HG03460 (cell line): ENCODE measurements around the gene TMCC3.
A peak's percentile ranks its signal among the peaks of the same experiment; 100 is the strongest.

Source experiments
- ATAC-seq: cut with Tn5 transposase; IDR thresholded peaks from one replicate; pipeline ENCODE4 v1.9.1; 2021; ENCODE audit not compliant: unreplicated experiment

The TMCC3 gene

DNA sequence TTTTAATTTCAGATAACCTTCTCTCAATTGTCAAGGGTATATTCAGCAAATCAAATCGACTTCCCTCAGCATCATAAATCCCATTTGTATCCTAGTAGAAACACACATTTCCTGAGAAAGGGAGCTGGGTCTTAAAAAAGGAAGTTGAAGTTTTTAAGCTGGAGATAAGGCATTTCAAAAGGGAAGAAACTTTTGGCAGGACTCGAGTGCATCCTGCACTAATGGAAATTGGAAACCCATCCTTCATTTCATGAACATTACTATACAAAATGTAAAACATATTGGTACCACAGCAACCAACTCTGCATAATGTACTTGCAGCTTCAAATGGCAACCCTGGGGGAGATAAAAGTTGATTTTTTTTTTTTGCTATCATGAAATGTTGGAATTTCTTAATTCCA lies 23.7 kb upstream of the TMCC3 start:
- ATAC-seq = no peak

DNA sequence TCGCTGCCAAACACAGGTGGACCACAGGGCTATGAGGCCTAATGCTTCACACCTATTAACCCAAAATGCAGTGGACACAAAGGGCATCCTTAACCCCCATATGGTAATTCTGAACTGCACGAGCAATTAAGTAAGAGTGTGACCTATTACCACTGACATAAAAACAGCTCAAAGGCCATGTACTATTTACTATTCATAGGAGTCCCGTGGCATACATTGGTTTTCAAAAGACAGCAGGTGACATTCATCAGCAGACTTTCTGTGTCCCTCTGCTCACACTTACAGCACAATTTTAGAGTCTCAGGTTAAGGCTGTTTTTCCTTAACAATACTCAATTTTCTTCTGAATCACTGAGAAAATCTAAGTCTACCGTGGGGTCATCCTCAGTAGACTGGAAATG lies 23.1 kb upstream of the TMCC3 start:
- no peak for ATAC-seq

DNA sequence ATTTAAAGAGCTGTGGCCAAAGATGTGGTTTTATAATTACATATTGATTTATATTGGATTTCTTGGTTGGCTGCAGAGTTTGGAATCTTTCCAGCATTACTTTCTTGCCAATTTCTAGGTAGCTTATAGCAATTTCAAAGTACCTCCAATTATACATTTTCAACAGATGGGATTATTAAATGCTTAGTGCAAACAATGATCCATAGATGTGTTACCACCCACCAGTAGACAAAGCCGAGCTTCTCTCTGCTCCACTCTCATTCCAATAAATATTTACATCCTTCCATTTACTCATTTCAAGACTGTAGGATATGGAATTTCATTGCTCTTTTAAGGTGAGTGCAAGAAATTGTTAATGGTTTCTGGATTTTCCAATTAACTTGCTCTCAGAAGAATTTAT lies 21.6 kb upstream of the TMCC3 start:
- ATAC-seq = no peak

DNA sequence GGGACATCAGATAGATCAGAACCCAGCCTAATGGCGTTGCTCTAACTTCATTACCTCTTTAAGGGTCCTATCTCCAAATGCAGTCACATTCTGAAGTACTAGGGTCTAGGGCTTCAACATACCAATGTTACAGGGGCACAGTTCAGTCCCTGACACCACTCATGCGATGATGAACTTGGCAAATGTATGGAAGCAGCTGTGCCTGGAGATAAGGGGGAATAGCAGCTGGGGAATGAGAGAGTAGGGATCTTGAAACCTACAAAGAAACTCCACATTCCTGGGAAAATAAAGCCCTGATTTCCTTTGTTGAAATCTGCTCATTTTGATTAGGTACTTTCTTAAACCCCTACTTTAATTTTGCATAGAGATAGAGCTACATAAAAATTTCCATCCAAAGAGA lies 20.5 kb upstream of the TMCC3 start:
- ATAC-seq = no peak

GRCh38 chr12:94670075-94670474 lies 19.7 kb upstream of the TMCC3 start:
- no peak for ATAC-seq

DNA sequence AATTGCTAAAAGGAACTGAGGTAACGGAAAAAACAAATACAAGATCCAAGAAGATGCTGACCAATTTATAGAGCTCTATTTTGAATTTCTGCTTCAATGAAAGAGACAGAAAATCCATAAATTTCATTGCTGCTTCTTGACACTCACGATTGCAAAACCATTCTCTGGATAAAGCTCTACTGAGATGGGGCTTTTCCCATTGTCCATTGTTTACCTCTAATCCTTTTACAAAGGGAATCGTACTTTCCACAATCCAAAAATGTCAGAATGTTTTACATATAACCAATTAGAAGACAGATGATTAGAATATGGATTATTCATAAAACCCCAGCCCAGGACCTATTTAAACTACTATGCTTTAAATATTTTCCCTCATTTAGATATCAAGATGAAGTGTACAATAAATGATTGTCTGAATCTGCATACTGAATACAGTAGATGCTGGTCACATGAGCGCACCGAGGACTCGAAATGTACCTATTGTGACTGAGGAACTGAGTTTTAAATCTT lies 16.7 kb upstream of the TMCC3 start:
- no peak for ATAC-seq

DNA sequence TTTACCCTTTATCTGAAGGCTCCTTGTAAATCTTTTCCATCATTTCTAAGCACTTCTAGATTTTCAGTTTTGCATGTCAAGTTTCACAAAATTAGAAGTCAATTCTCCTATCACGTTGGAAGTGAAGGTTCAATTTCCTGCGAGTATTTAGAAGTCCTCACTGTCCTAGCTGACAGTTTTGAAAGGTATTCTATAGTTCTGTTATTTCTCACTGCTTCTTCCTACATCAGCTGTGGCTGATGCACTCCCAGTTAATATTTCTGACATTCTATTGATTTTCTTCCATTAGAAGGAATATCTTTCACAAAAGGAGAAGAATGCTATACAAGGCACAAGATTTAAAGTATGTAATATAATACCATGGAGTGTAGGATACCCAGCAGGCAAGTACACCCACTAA lies 15.8 kb upstream of the TMCC3 start:
- no peak for ATAC-seq

GRCh38 chr12:94663702-94664101 lies 13.3 kb upstream of the TMCC3 start:
- no peak for ATAC-seq

- no peak for ATAC-seq
Observed at GRCh38 chr12:94663071-94663470, 12.7 kb upstream of the TMCC3 start.

- ATAC-seq = no peak
Observed at GRCh38 chr12:94660436-94660835, 10.1 kb upstream of the TMCC3 start.

DNA sequence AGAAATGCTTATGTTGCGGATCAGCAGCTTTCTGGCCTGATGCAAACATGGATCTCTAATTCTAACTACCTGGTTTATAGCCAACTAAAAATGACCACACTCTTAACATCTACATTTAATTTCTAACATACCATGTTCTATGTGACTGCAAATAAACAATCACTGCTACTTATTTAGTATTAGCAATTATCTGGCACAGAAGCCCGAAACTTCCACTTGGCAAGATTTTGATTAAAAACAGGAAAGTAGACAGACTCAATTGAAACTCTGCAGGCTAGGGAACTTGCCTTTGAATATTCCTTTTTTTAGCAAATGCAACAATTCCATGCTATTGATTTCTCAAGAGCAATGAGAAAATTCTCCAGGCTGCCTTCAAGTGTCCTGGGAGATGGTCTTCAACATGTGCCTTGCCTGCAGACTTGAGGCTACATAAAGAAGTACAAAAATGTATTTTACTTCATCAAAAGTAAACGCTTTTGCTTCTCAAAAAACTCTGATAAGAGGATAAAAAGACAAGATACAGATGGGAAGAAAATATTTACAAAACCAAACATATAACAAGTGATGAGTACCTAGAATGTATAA lies 9.1 kb upstream of the TMCC3 start:
- ATAC-seq = no peak

GRCh38 chr12:94658931-94659330 lies 8.6 kb upstream of the TMCC3 start:
- no peak for ATAC-seq

GRCh38 chr12:94656556-94656955 lies 6.2 kb upstream of the TMCC3 start:
- no peak for ATAC-seq

DNA sequence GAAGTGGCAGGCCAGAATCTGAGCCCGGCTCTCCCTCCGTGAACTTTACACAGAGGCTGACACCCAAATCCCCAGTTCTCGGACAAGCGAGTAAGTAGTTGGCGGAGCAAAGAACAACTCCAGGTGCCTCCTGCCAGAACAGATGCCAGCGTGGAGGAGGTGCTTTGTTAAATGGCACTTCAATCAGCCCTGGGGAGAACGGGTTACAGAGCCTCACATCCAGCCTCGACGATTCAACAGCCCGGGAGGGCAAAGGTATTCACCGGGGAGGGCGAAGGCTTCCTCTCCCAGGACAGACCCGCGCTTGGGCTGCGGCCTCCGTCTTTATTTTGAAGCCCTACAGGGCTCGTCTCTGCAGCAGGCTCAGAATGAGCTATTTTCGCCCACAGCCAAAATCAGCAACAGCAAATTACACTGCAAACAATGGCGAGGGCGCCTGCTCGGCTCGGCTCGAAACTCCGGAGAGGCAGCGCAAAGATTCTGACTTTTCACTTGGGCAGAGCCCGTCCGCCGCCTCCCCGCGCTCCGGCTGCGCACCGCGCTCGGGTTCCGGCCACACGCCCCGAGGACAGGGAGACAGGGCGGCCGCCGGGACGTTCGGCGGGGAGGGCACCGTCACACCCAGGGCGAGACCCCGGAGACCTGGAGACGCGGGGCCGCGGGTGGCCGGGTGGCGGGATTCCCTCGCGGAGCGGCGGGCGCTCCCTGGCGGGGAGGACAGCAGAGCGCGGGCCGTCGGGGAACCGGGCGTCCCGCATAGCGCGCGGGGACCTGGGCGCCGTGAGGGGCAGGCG lies 811 bp downstream of the TMCC3 start:
- ATAC-seq = peak; percentile 49

- ATAC-seq = no peak
Observed at GRCh38 chr12:94648578-94648977, 1.8 kb downstream of the TMCC3 start.

DNA sequence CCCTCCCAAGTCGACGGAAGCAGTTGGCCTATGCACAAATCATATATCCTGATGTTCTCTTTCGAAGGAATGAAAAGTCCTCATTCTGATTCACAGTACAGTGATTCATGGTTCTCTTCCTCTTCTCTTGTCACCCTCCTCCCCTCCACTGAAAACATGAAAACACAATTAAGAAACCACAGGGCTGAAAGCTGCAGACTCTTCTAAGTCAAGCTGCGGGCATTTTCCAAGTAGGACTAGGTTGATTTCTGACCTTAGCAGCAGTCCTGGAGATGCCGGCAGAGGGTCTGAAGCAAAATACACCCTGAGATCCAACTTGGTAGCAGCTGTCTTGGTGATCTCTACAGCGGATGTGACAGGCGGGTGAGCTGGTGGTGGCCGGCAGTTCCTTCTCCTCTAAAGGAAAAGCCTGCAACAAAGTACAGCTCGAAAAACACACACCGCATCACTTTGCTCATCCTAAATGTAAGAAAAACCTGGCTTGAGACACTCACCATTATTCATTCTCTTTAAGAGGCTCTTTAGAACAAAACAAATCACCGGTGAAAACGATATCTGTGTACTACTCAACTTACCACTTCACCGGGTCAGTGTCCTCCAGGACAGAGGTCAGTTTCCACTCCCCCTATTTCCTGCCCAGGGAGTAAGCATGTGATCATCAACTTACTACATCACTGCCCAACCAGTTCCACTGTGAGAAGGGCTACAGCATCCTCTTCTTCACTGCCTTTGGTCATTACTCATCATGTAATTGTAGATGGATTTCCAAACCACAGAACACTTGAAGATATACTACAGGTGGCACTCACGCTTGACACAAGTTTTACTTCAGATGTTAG lies 6.0 kb downstream of the TMCC3 start:
- peak; percentile 45 for ATAC-seq

DNA sequence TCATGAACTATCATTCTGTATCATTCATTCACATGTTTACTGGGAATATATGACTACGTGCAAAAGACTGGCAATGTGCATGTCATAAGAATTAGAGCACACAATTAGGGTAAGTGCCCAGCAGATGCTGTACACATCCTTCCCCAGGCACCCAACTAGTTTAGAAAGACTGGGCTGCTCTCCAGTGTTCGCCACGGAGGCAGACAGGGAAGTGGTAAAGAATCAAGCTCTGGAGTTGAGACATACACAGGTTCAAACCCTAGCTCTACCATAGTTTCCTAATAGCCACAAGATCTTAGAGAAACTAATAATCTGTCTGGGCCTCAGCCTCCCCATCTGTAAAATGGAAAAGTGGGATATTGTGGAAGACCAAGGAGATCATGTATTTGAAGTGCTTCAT lies 6.8 kb downstream of the TMCC3 start:
- ATAC-seq = no peak

GRCh38 chr12:94641283-94641682 lies 9.1 kb downstream of the TMCC3 start:
- no peak for ATAC-seq

DNA sequence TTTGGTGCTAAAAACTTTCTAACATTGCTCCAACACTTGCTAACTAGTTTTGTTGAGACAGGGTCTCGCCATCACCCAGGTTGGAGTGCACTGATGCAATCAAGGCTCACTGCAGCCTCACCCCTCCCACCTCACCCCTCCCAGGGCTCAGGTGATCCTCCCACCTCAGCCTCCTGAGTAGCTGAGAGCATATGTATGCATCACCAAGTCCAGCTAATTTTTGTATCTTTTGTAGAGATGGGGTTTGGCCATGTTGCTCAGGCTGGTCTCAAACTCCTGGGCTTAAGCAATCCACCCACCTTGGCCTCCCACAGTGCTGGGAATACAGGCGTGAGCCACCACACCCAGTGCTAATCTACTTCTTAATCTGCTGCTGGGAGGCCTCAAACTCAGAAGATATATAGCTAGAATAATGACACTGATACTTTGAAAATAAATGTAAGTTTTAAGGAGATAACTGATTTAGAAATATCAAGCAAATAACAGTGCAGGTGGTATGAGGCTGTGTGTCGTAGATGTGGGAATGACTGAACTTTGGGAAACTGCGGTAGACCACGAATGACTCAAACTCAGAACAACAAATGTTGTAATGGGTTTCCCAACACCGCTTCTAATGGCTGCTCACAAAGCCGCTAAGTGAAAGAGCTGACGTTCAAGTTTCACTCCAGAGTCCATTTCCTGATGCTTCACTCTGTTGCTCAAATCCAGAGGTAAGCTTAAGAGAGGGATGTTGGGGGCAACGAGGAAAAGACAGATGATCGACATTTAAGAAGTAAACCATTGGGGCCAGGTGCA lies 10.0 kb downstream of the TMCC3 start:
- ATAC-seq = peak; percentile 59

DNA sequence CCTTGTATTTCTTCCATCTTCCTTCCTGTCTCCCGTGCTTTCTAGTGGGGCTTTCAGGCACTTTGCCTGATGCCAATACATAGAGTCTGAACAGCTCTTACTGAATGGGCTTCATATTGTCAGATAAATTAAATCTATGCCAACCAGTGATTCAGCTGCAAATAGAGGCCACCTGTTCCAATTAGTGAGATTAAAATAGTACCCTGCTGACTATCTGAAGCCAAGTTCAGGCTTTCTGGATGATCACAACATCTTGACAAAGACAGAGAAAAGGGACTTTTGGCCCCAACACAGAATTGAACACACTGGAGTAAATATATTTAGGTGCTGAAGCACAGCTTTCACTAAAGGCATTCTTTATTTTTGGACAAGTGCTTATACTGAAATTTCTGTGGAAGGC lies 11.8 kb downstream of the TMCC3 start:
- no peak for ATAC-seq
